IPS-20b (cell line): ENCODE measurements around the gene HSF5.

ENCODE experiments used
- H3K27ac ChIP-seq: one replicate; pipeline ENCODE4 v1.5.1; 2013; ENCODE audit warnings: low read length
- H3K27me3 ChIP-seq: 2 replicates; pipeline ENCODE4 v1.6.1; 2013; ENCODE audit warnings: mild to moderate bottlenecking, low read length, inconsistent platforms; ENCODE audit not compliant: insufficient read depth
- H3K36me3 ChIP-seq: 2 replicates; pipeline ENCODE4 v1.6.1; 2013; ENCODE audit warnings: low read depth, mild to moderate bottlenecking, inconsistent platforms, low read length, moderate library complexity; ENCODE audit not compliant: insufficient read depth
- H3K4me1 ChIP-seq: 2 replicates; pipeline ENCODE4 v1.6.1; 2013; ENCODE audit warnings: mild to moderate bottlenecking, control low read depth, inconsistent platforms, low read length, moderate library complexity; ENCODE audit not compliant: insufficient read depth
- H3K4me3 ChIP-seq: 2 replicates; pipeline ENCODE4 v1.5.1; 2013; ENCODE audit warnings: mild to moderate bottlenecking, low read length, inconsistent platforms
- H3K9ac ChIP-seq: 2 replicates; pipeline ENCODE4 v1.6.1; 2013; ENCODE audit warnings: low read depth, mild to moderate bottlenecking, inconsistent platforms, low read length, moderate library complexity
- H3K9me3 ChIP-seq: 2 replicates; pipeline ENCODE4 v1.6.1; 2013; ENCODE audit warnings: mild to moderate bottlenecking, low read depth, low read length, inconsistent platforms; ENCODE audit not compliant: insufficient read depth

HSF5 gene

DNA sequence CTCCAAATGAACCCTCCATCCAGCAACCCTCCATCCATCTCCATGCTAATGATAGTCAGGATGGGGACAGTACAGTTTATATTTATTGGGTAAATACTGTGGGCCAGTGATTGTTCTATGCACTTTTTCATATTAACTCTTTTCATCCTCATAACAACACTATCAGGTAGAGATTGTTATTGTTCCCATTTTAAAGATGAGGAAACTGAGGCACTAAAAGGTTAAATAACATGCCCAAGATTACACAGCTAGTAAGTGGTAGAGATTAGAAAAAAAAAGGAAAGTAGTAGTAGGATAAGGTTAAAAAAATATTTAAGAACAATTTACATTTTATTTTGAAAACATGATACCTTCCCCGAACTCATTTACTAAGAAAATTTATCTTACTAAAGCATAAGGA, 114.3 kb downstream of the HSF5 start:
- H3K36me3 ChIP-seq: no peaks in the 10 kb centered on the region
- H3K27ac ChIP-seq: no peak overlapping the region
- H3K4me3 ChIP-seq: no peak overlapping the region
- H3K27me3 ChIP-seq: no peaks in the 10 kb centered on the region
- no peak overlapping the region for H3K9ac ChIP-seq
- peaks cover 18% of the 10 kb centered on the region for H3K4me1 ChIP-seq
- H3K9me3 ChIP-seq: no peaks in the 10 kb centered on the region

- Histone ChIP-seq H3K9ac (no peak overlapping the region), H3K27me3 (no peaks in the 10 kb centered on the region), H3K27ac (no peak overlapping the region), H3K4me1 (peaks cover 18% of the 10 kb centered on the region), H3K4me3 (no peak overlapping the region), H3K36me3 (no peaks in the 10 kb centered on the region), H3K9me3 (no peaks in the 10 kb centered on the region)
Observed at GRCh38 chr17:58373003-58373402, 115.2 kb downstream of the HSF5 start.

- H3K9ac ChIP-seq: no peak overlapping the region
- H3K4me1 ChIP-seq: peaks cover 8% of the 10 kb centered on the region; the same call in 1 of the 2 replicates
- H3K27me3 ChIP-seq: no peaks in the 10 kb centered on the region
- no peaks in the 10 kb centered on the region for H3K9me3 ChIP-seq
- no peak overlapping the region for H3K27ac ChIP-seq
- no peak overlapping the region for H3K4me3 ChIP-seq
- no peaks in the 10 kb centered on the region for H3K36me3 ChIP-seq
Observed at GRCh38 chr17:58371300-58371950, 116.8 kb downstream of the HSF5 start.

DNA sequence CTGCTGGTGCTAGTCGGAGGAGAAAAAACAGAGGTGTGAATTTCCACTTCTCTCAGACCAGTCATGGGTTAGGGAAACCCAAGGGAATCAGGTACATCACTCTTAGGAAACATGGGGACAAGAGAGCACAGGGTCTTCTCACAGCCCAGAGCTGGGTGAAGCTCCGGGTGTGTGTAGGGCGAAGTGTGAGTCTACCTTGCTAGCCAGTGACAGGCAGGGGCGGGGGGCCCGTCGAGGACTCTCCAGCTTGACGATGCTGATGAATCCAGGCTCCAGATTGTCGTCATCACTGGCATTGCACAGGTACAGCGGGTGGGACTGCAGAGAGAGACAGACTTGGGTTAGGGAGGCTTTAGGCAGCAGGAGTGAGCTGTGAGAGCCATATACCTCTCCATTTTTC, 117.5 kb downstream of the HSF5 start:
- no peaks in the 10 kb centered on the region for H3K27me3 ChIP-seq
- no peak overlapping the region for H3K9ac ChIP-seq
- no peak overlapping the region for H3K4me3 ChIP-seq
- H3K9me3 ChIP-seq: no peaks in the 10 kb centered on the region
- no peak overlapping the region for H3K27ac ChIP-seq
- peaks cover 2% of the 10 kb centered on the region; the same call in 1 of the 2 replicates for H3K4me1 ChIP-seq
- no peaks in the 10 kb centered on the region for H3K36me3 ChIP-seq

GRCh38 chr17:58370309-58370708, 117.9 kb downstream of the HSF5 start:
- H3K4me1 ChIP-seq: no peaks in the 10 kb centered on the region
- H3K27ac ChIP-seq: no peak overlapping the region
- no peaks in the 10 kb centered on the region for H3K36me3 ChIP-seq
- no peak overlapping the region for H3K9ac ChIP-seq
- H3K27me3 ChIP-seq: no peaks in the 10 kb centered on the region
- H3K9me3 ChIP-seq: no peaks in the 10 kb centered on the region
- H3K4me3 ChIP-seq: no peak overlapping the region
